ENCODE measurements around the gene MTUS2. TPM values are rescaled to one million over a fixed set of nuclear protein-coding genes. Genes with fewer than 3 reads are reported as not detected.

The MTUS2 gene
- total and polyA plus RNA-seq, 2 of the 8 experiments (the other 6 are each of a cell fraction or from before 2014, with no cell fraction given) = 0.18 to 0.80 TPM

- no peak overlapping the region for H3K4ac ChIP-seq (replicated peaks; ENCODE audit: insufficient read length, low read depth, low read length)
- no peaks in the 10 kb centered on the region for H3K79me1 ChIP-seq (ENCODE audit: low read depth, low read length)
- no peak overlapping the region for H3K23ac ChIP-seq (ENCODE audit: insufficient read length)
- no peak overlapping the region for H3K18ac ChIP-seq (ENCODE audit: extremely low read depth, low read length)
- no peak overlapping the region for H3K56ac ChIP-seq (replicated peaks; ENCODE audit: insufficient read length, low read depth, low read length)
- H3K4me3 ChIP-seq (ENCODE audit: extremely low read depth in 1 of 4, insufficient read depth in 2 of 4, low read depth in 3 of 4, low read length in 4 of 4) = no peak overlapping the region
- no peak overlapping the region for H4K8ac ChIP-seq (ENCODE audit: extremely low read depth, insufficient read depth, low read length)
- no peak overlapping the region for H3K4me2 ChIP-seq (ENCODE audit: insufficient read depth in 1 of 2, low read depth in 2 of 2, low read length in 2 of 2)
- no peaks in the 10 kb centered on the region for H4K20me1 ChIP-seq (replicated peaks in 1 of 2; ENCODE audit: control insufficient read depth in 1 of 2, insufficient read depth in 2 of 2, low read length in 2 of 2)
- H3K27me3 ChIP-seq (replicated peaks in 1 of 4; ENCODE audit: control insufficient read depth in 3 of 4, extremely low read depth in 1 of 4, insufficient read depth in 3 of 4, low read length in 3 of 4) = no peaks in the 10 kb centered on the region
- H2AK5ac ChIP-seq (ENCODE audit: low read depth, low read length) = no peak overlapping the region
- no peak overlapping the region for H2BK12ac ChIP-seq (ENCODE audit: low read depth, low read length)
- WGBS, 2 experiments (ENCODE audit: extremely low coverage in 1 of 2, insufficient coverage in 1 of 2, insufficient read length in 1 of 2, insufficient replicate concordance in 2 of 2, low coverage in 1 of 2, low lambda C conversion rate in 2 of 2, missing lambda C conversion rate in 1 of 2) = 81% methylated on average over 3 of the region's 3 CpGs; no CpG with 5 or more reads in 1 of the 2 experiments
- no peak overlapping the region for H2BK15ac ChIP-seq (ENCODE audit: low read length)
- no peaks in the 10 kb centered on the region for H3K4me1 ChIP-seq (replicated peaks in 1 of 4; ENCODE audit: control insufficient read depth in 3 of 4, insufficient read depth in 4 of 4, low read length in 3 of 4)
- DNase-seq (ENCODE audit: low read depth in 1 of 2, low spot score in 2 of 2) = no peak
- FAIRE-seq = no peak
- ChIA-PET POLR2A (ENCODE audit: partially characterized antibody) (no interaction called here), CTCF (ENCODE audit: partially characterized antibody) (interaction anchor here (1.3 kb wide), 1 partner anchor 96 kb away, joined by 3 read pairs; no protein-coding TSS in a partner anchor)
- no peak overlapping the region for H3K9ac ChIP-seq (replicated peaks in 1 of 4; ENCODE audit: extremely low read depth in 1 of 4, low read depth in 3 of 4, low read length in 3 of 4)
- no peaks in the 10 kb centered on the region for H3K36me3 ChIP-seq (ENCODE audit: control insufficient read depth in 2 of 4, insufficient read depth in 4 of 4, low read length in 3 of 4)
- H3K9me3 ChIP-seq (ENCODE audit: insufficient read depth in 2 of 2, low read depth in 1 of 2, low read length in 1 of 2) = no peaks in the 10 kb centered on the region
- no peaks in the 10 kb centered on the region for H3K23me2 ChIP-seq (ENCODE audit: low read depth, low read length)
- H2BK120ac ChIP-seq (replicated peaks; ENCODE audit: low read depth, low read length) = no peak overlapping the region
- no peak overlapping the region for H3K14ac ChIP-seq (ENCODE audit: insufficient read length)
- H4K91ac ChIP-seq (replicated peaks; ENCODE audit: insufficient read length, low read length) = no peak overlapping the region
- H4K5ac ChIP-seq (ENCODE audit: insufficient read length, low read depth, low read length) = no peak overlapping the region
- H2BK20ac ChIP-seq (ENCODE audit: low read length) = no peak overlapping the region
- H2BK5ac ChIP-seq (ENCODE audit: low read depth, low read length) = no peak overlapping the region
- H3K27ac ChIP-seq (ENCODE audit: low read depth, low read length) = no peak overlapping the region
- no peaks in the 10 kb centered on the region for H3K79me2 ChIP-seq (ENCODE audit: control insufficient read depth in 1 of 2, insufficient read depth in 2 of 2, low read length in 2 of 2)
- H2AFZ ChIP-seq (ENCODE audit: low read length) = no peak overlapping the region
- TF ChIP-seq CTCF (IDR thresholded peaks at IDR 0.05; ENCODE audit: control extremely low read depth in 1 of 3, insufficient read depth in 1 of 3, low read depth in 1 of 3, low read length in 3 of 3) = no peak
Observed at GRCh38 chr13:29165216-29165615, 345.1 kb downstream of the MTUS2 start.
